ENCODE results near the gene MTG1. TPM values are rescaled to one million over a fixed set of nuclear protein-coding genes. Genes with fewer than 3 reads are reported as not detected.
"Not testable (repeated sequence)": the region's sequence is repeated elsewhere in the genome, so short reads cannot be mapped to it uniquely, and the experiment has no call there.

MTG1 gene
- total RNA-seq, 1 donor from 2014 or later, result 57.5 TPM

GRCh38 chr10:133364645-133365431 lies 29.1 kb upstream of the MTG1 start:
- Histone ChIP-seq H3K4me3 (no peak overlapping the region), H3K9me3 (no peaks in the 10 kb centered on the region), H3K36me3 (peaks cover 3 to 54% of the 10 kb centered on the region in 2 donors), H3K4me1 (no peaks in the 10 kb centered on the region), H3K27ac (no peak overlapping the region), H3K27me3 (no peaks in the 10 kb centered on the region)
- intact Hi-C loops (cut with DNase I), result no loop called here
- no peak for DNase-seq (ENCODE audit: extremely low spot score in 2 of 2)
- no peak for TF ChIP-seq CTCF (IDR thresholded peaks at IDR 0.05)
- no peak for TF ChIP-seq POLR2A (IDR thresholded peaks at IDR 0.05)
- no peak for TF ChIP-seq POLR2AphosphoS5 (IDR thresholded peaks at IDR 0.05; ENCODE audit: insufficient read depth in 1 of 2, low read depth in 1 of 2)

- TF ChIP-seq POLR2AphosphoS5 (IDR thresholded peaks at IDR 0.05; ENCODE audit: insufficient read depth in 1 of 2, low read depth in 1 of 2), result no peak
- TF ChIP-seq CTCF (IDR thresholded peaks at IDR 0.05), result no peak
- TF ChIP-seq POLR2A (IDR thresholded peaks at IDR 0.05), result no peak
- Histone ChIP-seq H3K27ac (no peak overlapping the region), H3K27me3 (no peaks in the 10 kb centered on the region), H3K4me3 (no peak overlapping the region), H3K9me3 (no peaks in the 10 kb centered on the region), H3K36me3 (peaks cover 3 to 61% of the 10 kb centered on the region in 2 donors), H3K4me1 (no peaks in the 10 kb centered on the region)
- intact Hi-C loops (cut with DNase I), result no loop called here
- no peak for DNase-seq (ENCODE audit: extremely low spot score in 2 of 2)
These were observed 28.4 kb upstream of the MTG1 start for GRCh38 chr10:133365461-133366129.

- Histone ChIP-seq H3K36me3 (peaks cover 3 to 64% of the 10 kb centered on the region in 2 donors), H3K27ac (no peak overlapping the region), H3K4me3 (no peak overlapping the region), H3K27me3 (no peaks in the 10 kb centered on the region), H3K9me3 (no peaks in the 10 kb centered on the region), H3K4me1 (no peaks in the 10 kb centered on the region)
- intact Hi-C loops (cut with DNase I), result no loop called here
- TF ChIP-seq CTCF (IDR thresholded peaks at IDR 0.05) (no peak), POLR2AphosphoS5 (IDR thresholded peaks at IDR 0.05; ENCODE audit: insufficient read depth in 1 of 2, low read depth in 1 of 2) (no peak), POLR2A (IDR thresholded peaks at IDR 0.05) (no peak)
- DNase-seq (ENCODE audit: extremely low spot score in 2 of 2), result no peak
These were observed 27.9 kb upstream of the MTG1 start for GRCh38 chr10:133366130-133366478.

- TF ChIP-seq POLR2AphosphoS5 (IDR thresholded peaks at IDR 0.05; ENCODE audit: insufficient read depth in 1 of 2, low read depth in 1 of 2) (no peak), CTCF (IDR thresholded peaks at IDR 0.05) (no peak), POLR2A (IDR thresholded peaks at IDR 0.05) (no peak)
- Histone ChIP-seq H3K36me3 (peaks cover 3 to 64% of the 10 kb centered on the region in 2 donors), H3K4me1 (peaks cover 4% of the 10 kb centered on the region), H3K4me3 (no peak overlapping the region), H3K27ac (no peak overlapping the region), H3K9me3 (no peaks in the 10 kb centered on the region), H3K27me3 (no peaks in the 10 kb centered on the region)
- intact Hi-C loops (cut with DNase I), result no loop called here
- no peak for DNase-seq (ENCODE audit: extremely low spot score in 2 of 2)
These were observed 27.2 kb upstream of the MTG1 start for GRCh38 chr10:133366751-133367150.

- H3K4me3 ChIP-seq; H3K9me3 ChIP-seq; DNase-seq (ENCODE audit: extremely low spot score in 2 of 2); intact Hi-C loops (cut with DNase I); H3K27me3 ChIP-seq; H3K27ac ChIP-seq: not testable (repeated sequence)
- Histone ChIP-seq H3K4me1 (peaks cover 11% of the 10 kb centered on the region), H3K36me3 (peaks cover 3 to 63% of the 10 kb centered on the region in 2 donors)
These were observed 26.5 kb upstream of the MTG1 start for GRCh38 chr10:133367461-133367860.
